ENCODE results near the gene SMARCD3. TPM values are rescaled to one million over a fixed set of nuclear protein-coding genes. Genes with fewer than 3 reads are reported as not detected.

The SMARCD3 gene
- total RNA-seq, 2 experiments from 2014 or later = 4.1 to 4.8 TPM

GRCh38 chr7:151271699-151272355 is 23.3 kb upstream of the SMARCD3 start:
- no peaks in the 10 kb centered on the region for H3K9me3 Mint-ChIP-seq (ENCODE audit: low read depth)
- no peaks in the 10 kb centered on the region for H3K36me3 Mint-ChIP-seq (ENCODE audit: low read depth)
- no peaks in the 10 kb centered on the region for H3K27me3 Mint-ChIP-seq
- no peak for ATAC-seq
- ChIA-PET POLR2A (interaction anchor here (0.8 kb wide), 1 partner anchor 70 kb away, joined by 4 read pairs; the partner anchor contains the start of gene NUB1), CTCF (interaction anchor here (1.0 kb wide), 1 partner anchor 26 kb away, joined by 3 read pairs; no protein-coding TSS in a partner anchor)
- H3K4me1 Mint-ChIP-seq = peaks cover 14% of the 10 kb centered on the region
- no peak for DNase-seq
- intact Hi-C loops (cut with DNase I, micrococcal nuclease) = no loop called here
- H3K27ac Mint-ChIP-seq = no peak overlapping the region
- H3K4me3 Mint-ChIP-seq = no peak overlapping the region

DNA sequence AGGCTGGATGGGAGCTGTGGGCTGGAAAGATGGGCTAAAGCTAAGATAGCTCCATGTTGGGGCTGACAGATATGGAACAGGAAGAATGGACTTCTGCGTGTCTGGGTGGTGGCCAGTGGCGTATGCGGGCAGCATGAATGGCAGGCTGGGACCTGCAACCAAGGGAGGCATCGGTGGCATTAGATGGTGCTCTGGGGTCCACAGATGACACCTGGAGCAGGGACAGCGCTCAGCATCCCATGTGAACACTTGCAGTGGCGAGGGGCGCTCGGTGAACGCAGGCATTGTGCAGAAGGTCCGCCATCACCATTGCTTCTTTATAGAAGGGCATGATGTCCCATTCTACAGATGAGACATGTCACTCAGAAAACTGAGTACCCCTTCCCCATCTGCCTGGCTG is 21.0 kb upstream of the SMARCD3 start:
- intact Hi-C loops (cut with DNase I, micrococcal nuclease) = no loop called here
- DNase-seq (no peak), ATAC-seq (no peak)
- Mint-ChIP-seq H3K4me3 (no peak overlapping the region), H3K36me3 (ENCODE audit: low read depth) (no peaks in the 10 kb centered on the region), H3K27me3 (no peaks in the 10 kb centered on the region), H3K4me1 (peaks cover 7% of the 10 kb centered on the region), H3K9me3 (ENCODE audit: low read depth) (no peaks in the 10 kb centered on the region), H3K27ac (no peak overlapping the region)
- ChIA-PET CTCF (interaction anchor here (0.8 to 1.5 kb wide), 3 partner anchors 25 to 105 kb away, joined by 3 to 5 read pairs (median 3); no protein-coding TSS in a partner anchor), POLR2A (no interaction called here)

DNA sequence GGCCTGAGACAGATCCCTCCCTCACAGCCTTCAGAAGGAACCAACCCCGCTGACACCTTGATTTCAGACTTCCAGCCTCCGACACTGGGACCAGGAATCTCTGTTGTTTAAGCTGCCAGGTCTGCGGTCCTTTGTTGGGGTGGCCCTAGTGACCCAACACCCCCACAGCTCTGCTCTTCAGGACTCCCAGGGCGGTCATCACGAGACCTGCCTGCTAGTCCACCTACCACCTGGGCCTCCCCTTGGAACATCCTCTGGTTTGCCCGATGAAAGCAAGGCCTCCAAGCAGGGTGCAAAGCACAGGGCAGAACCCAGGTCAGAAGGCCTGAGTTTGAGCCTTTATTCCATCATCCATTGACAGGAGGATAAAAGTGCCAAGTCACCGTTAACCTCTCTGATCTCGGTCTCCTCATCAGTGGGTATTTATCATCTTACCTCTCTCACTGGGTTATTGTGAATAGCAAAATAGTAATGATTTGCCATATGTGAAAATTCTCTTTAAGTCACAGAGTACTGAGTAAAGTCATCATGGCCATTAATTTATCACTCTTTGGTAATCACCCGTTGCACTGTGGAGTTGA is 16.9 kb upstream of the SMARCD3 start:
- DNase-seq = no peak
- CTCF ChIA-PET = no interaction called here
- ATAC-seq = no peak
- Mint-ChIP-seq H3K27ac (no peak overlapping the region), H3K36me3 (ENCODE audit: low read depth) (no peaks in the 10 kb centered on the region), H3K9me3 (ENCODE audit: low read depth) (no peaks in the 10 kb centered on the region), H3K4me3 (no peak overlapping the region), H3K27me3 (peaks cover 4% of the 10 kb centered on the region), H3K4me1 (no peaks in the 10 kb centered on the region)
- POLR2A ChIA-PET = no interaction called here
- intact Hi-C loops (cut with DNase I, micrococcal nuclease) = no loop called here

DNA sequence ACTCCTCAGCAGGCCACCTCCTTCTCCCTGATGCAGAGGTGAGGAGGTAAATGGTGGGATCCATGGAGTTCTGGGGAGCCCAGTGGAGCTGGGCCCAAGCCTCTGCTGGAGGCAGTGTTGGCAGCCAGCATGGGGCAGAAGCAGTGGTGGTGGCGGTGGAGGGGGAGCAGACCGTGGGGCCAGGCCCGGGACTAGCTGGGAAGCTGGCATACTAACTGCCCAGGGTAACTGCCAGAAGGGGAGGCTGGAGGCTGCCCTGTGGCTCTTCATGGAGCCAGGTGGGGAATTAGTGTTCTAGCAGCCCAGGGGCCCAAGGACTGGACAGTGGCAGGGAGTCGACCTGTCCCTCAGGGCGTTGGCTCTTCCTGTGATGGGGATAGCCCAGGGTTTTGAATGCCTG is 16.1 kb upstream of the SMARCD3 start:
- intact Hi-C loops (cut with DNase I, micrococcal nuclease) = no loop called here
- CTCF ChIA-PET = no interaction called here
- no peaks in the 10 kb centered on the region for H3K4me1 Mint-ChIP-seq
- no peak overlapping the region for H3K4me3 Mint-ChIP-seq
- no peaks in the 10 kb centered on the region for H3K36me3 Mint-ChIP-seq (ENCODE audit: low read depth)
- ATAC-seq (no peak), DNase-seq (no peak)
- peaks cover 4% of the 10 kb centered on the region for H3K27me3 Mint-ChIP-seq
- no peak overlapping the region for H3K27ac Mint-ChIP-seq
- POLR2A ChIA-PET = no interaction called here
- H3K9me3 Mint-ChIP-seq (ENCODE audit: low read depth) = no peaks in the 10 kb centered on the region

GRCh38 chr7:151261529-151261928 is 13.0 kb upstream of the SMARCD3 start:
- Mint-ChIP-seq H3K9me3 (ENCODE audit: low read depth) (no peaks in the 10 kb centered on the region), H3K4me3 (no peak overlapping the region), H3K27me3 (peaks cover 13% of the 10 kb centered on the region), H3K36me3 (ENCODE audit: low read depth) (no peaks in the 10 kb centered on the region), H3K27ac (no peak overlapping the region), H3K4me1 (no peaks in the 10 kb centered on the region)
- POLR2A ChIA-PET = interaction anchor here (1.0 kb wide), 1 partner anchor 15 kb away, joined by 10 read pairs; no protein-coding TSS in a partner anchor
- CTCF ChIA-PET = interaction anchor here (0.6 to 1.1 kb wide), 3 partner anchors 17 to 815 kb away, joined by 3 to 5 read pairs (median 3); no protein-coding TSS in a partner anchor
- intact Hi-C loops (cut with DNase I, micrococcal nuclease) = no loop called here
- no peak for DNase-seq
- no peak for ATAC-seq

DNA sequence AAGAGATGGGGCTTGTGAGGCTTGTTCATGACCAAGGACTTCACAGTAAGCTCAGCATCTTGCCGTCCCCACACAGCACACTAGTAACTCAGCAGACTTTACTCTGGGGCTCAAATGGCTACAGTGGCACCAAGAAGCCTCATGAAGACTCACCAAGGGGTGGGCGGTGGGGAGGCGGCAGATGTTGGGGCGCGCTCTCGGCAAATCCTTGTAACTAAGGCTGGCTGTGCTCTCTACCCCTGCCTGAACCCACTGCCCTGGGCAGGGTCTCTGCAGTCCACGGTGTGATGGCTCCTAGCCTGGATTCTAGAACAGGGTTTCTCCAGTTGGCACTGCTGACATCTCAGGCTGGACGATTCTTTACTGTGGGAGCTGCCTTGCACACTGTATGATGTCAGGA is 12.4 kb upstream of the SMARCD3 start:
- ATAC-seq (no peak), DNase-seq (no peak)
- Mint-ChIP-seq H3K36me3 (ENCODE audit: low read depth) (no peaks in the 10 kb centered on the region), H3K27ac (no peak overlapping the region), H3K4me3 (no peak overlapping the region), H3K27me3 (peaks cover 16% of the 10 kb centered on the region), H3K9me3 (ENCODE audit: low read depth) (no peaks in the 10 kb centered on the region), H3K4me1 (no peaks in the 10 kb centered on the region)
- intact Hi-C loops (cut with DNase I, micrococcal nuclease) = no loop called here
- CTCF ChIA-PET = interaction anchor here (0.7 to 1.0 kb wide), 2 partner anchors 24 to 236 kb away, joined by 3 read pairs; no protein-coding TSS in a partner anchor
- POLR2A ChIA-PET = interaction anchor here (0.5 to 1.0 kb wide), 2 partner anchors 16 to 25 kb away, joined by 3 to 10 read pairs; no protein-coding TSS in a partner anchor

DNA sequence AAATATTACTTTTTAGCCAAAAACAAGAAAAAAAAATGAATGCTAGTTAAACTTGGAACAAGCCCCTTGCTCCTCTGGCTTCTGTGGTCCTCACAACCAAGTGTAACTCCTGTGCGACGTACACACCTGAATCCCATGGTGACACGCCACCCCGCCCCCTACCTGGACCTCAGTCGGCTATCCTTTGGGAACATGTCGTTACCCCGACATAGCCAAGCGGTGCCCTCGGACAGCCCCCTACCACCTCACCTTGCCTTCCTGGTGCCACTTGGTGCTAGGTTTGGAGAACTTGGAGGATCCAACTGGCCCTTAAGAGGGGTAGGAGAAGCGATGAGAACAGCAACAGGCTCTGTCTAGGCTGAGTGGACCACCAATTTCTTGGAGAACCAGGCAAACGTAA is 12.0 kb upstream of the SMARCD3 start:
- peaks cover 19% of the 10 kb centered on the region for H3K27me3 Mint-ChIP-seq
- intact Hi-C loops (cut with DNase I, micrococcal nuclease) = no loop called here
- ChIA-PET POLR2A (no interaction called here), CTCF (interaction anchor here (1.0 to 1.1 kb wide), 2 partner anchors 25 to 93 kb away, joined by 3 read pairs; no protein-coding TSS in a partner anchor)
- H3K36me3 Mint-ChIP-seq (ENCODE audit: low read depth) = no peaks in the 10 kb centered on the region
- no peak overlapping the region for H3K27ac Mint-ChIP-seq
- no peak overlapping the region for H3K4me3 Mint-ChIP-seq
- no peaks in the 10 kb centered on the region for H3K4me1 Mint-ChIP-seq
- ATAC-seq (no peak), DNase-seq (no peak)
- H3K9me3 Mint-ChIP-seq (ENCODE audit: low read depth) = no peaks in the 10 kb centered on the region

DNA sequence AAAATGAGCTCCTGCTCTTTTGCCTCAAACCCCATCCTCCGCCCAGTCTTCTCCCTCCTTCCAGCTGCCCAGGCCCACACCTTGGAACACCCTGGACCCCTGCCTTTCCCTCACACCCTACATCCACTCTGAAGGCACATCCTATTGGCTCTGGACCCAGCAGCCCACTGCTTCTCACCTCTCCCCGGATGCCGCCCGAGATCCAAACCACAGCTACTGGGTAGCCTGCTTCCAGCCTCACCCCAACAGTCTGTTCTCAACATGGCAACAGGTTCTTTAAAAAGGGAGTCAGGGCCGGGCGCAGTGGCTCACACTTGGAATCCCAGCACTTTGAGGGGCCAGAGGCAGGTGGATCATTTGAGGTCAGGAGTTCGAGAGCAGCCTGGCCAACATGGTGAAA is 9.5 kb upstream of the SMARCD3 start:
- H3K4me3 Mint-ChIP-seq = no peak overlapping the region
- H3K4me1 Mint-ChIP-seq = no peaks in the 10 kb centered on the region
- no peaks in the 10 kb centered on the region for H3K36me3 Mint-ChIP-seq (ENCODE audit: low read depth)
- intact Hi-C loops (cut with DNase I, micrococcal nuclease) = no loop called here
- no peaks in the 10 kb centered on the region for H3K9me3 Mint-ChIP-seq (ENCODE audit: low read depth)
- CTCF ChIA-PET = interaction anchor here (0.7 kb wide), 1 partner anchor 1142 kb away, joined by 3 read pairs; no protein-coding TSS in a partner anchor
- H3K27me3 Mint-ChIP-seq = peaks cover 27% of the 10 kb centered on the region
- DNase-seq (no peak), ATAC-seq (no peak)
- POLR2A ChIA-PET = no interaction called here
- H3K27ac Mint-ChIP-seq = no peak overlapping the region

DNA sequence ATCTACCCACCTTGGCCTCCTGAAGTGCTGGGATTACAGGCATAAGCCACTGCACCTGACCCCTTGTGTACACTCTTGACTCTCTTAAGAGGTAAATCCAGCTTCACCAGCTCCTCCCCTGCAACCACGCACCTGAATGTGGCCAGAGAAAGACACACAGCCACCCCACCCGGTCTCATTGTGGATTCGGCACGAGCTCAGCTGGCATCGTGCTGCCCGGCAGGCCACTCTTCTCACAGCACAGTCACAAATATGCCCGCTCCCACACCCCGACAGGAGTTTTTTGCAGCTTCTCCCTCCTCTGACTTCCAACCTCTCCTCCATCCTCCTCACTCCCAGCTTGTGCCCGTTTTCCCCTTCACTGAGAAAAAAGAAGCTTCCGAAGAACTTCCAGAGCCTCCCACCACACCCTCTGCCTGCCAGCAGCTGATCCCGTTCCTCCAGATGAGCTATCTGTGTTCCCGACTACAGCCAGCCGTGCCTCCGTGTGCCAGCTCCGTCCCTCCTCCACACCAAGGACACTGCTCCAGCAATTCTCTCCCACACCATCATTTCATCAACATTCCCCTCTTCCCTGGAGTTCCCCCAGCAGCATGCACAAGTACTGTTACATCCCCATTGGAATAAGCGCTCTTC is 8.0 kb upstream of the SMARCD3 start:
- H3K27me3 Mint-ChIP-seq = peaks cover 37% of the 10 kb centered on the region
- H3K4me1 Mint-ChIP-seq = peaks cover 3% of the 10 kb centered on the region
- ATAC-seq (no peak), DNase-seq (no peak)
- no peak overlapping the region for H3K4me3 Mint-ChIP-seq
- H3K9me3 Mint-ChIP-seq (ENCODE audit: low read depth) = no peaks in the 10 kb centered on the region
- intact Hi-C loops (cut with DNase I, micrococcal nuclease) = no loop called here
- no peak overlapping the region for H3K27ac Mint-ChIP-seq
- ChIA-PET POLR2A (no interaction called here), CTCF (interaction anchor here (0.6 to 1.4 kb wide), 5 partner anchors 13 to 87 kb away, joined by 3 to 6 read pairs (median 3); no protein-coding TSS in a partner anchor)
- H3K36me3 Mint-ChIP-seq (ENCODE audit: low read depth) = no peaks in the 10 kb centered on the region

DNA sequence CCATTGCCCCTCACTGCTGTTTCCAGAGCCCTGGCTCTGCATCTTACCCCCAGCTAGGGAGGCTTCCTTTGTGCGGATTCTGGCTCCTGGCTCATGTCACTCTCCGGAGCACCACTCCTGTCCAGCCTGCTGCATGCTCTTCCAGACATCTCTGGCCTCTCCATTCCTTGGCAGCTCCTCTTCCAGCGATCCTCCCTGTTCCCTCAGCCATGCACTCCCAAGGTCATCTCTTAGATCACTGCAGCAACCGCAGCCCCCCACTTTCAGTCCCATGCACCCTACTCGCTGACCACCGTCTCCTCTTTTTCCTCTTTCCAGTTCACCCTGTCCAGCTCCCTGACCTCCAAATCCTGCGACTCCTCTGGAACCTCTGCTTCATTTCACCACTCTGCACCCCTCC is 6.9 kb upstream of the SMARCD3 start:
- DNase-seq (no peak), ATAC-seq (no peak)
- no peaks in the 10 kb centered on the region for H3K36me3 Mint-ChIP-seq (ENCODE audit: low read depth)
- peaks cover 7% of the 10 kb centered on the region for H3K4me1 Mint-ChIP-seq
- H3K4me3 Mint-ChIP-seq = no peak overlapping the region
- ChIA-PET CTCF (interaction anchor here (0.6 to 1.4 kb wide), 2 partner anchors 12 to 235 kb away, joined by 3 to 6 read pairs; no protein-coding TSS in a partner anchor), POLR2A (no interaction called here)
- H3K27ac Mint-ChIP-seq = no peak overlapping the region
- H3K27me3 Mint-ChIP-seq = peaks cover 46% of the 10 kb centered on the region
- H3K9me3 Mint-ChIP-seq (ENCODE audit: low read depth) = no peaks in the 10 kb centered on the region
- intact Hi-C loops (cut with DNase I, micrococcal nuclease) = no loop called here

DNA sequence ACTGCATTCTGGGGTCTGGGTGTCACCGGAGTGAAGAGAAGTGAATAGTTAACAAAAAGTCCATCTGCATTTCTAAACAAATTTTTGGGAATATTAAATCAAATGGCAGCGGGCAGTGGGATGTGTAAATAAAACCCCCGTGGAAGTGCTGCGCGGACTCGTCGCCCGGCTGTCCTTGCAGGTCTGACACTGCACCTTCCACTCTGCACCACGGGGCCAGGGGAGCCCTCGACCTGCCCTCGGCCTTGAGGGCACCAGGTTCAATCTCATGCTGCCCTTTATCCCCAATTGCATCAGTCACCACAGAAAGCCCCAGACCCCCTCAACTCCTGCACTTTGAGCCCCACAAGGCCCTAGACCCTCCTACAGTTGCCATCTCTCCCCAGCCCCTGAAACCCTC is 6.4 kb upstream of the SMARCD3 start:
- no peak overlapping the region for H3K4me3 Mint-ChIP-seq
- peaks cover 7% of the 10 kb centered on the region for H3K4me1 Mint-ChIP-seq
- intact Hi-C loops (cut with DNase I, micrococcal nuclease) = no loop called here
- CTCF ChIA-PET = no interaction called here
- H3K36me3 Mint-ChIP-seq (ENCODE audit: low read depth) = no peaks in the 10 kb centered on the region
- DNase-seq (no peak), ATAC-seq (no peak)
- peaks cover 51% of the 10 kb centered on the region for H3K27me3 Mint-ChIP-seq
- H3K27ac Mint-ChIP-seq = no peak overlapping the region
- POLR2A ChIA-PET = no interaction called here
- H3K9me3 Mint-ChIP-seq (ENCODE audit: low read depth) = no peaks in the 10 kb centered on the region
